Measurements from ENCODE around the gene LAMTOR1.

LAMTOR1 gene

GRCh38 chr11:72081184-72081644, 21.9 kb downstream of the LAMTOR1 start:
- DNase-seq (ENCODE audit: low read depth) = no peak

GRCh38 chr11:72080326-72081183, 22.5 kb downstream of the LAMTOR1 start, which contains the start of the genes LRRC51 and NUMA1:
TSS of gene LRRC51 (plus strand) at chr11:72080850. CDS start at chr11:72089084, 8,234 bp downstream.
TSS of gene NUMA1 (minus strand) at chr11:72080542. CDS start at chr11:72035943, 44,599 bp downstream.
- peak; percentile 100 for DNase-seq (ENCODE audit: low read depth)

GRCh38 chr11:72079819-72080325, 23.2 kb downstream of the LAMTOR1 start:
- peak; percentile 39 for DNase-seq (ENCODE audit: low read depth)

- no peak for DNase-seq (ENCODE audit: low read depth)
These were observed 24.6 kb downstream of the LAMTOR1 start for GRCh38 chr11:72078477-72078876.

GRCh38 chr11:72075756-72076155, 27.3 kb downstream of the LAMTOR1 start:
- DNase-seq (ENCODE audit: low read depth) = no peak

GRCh38 chr11:72075109-72075508, 28.0 kb downstream of the LAMTOR1 start:
- DNase-seq (ENCODE audit: low read depth) = no peak

GRCh38 chr11:72072348-72072747, 30.7 kb downstream of the LAMTOR1 start:
- DNase-seq (ENCODE audit: low read depth) = peak; percentile 74

- DNase-seq (ENCODE audit: low read depth) = no peak
These were observed 32.6 kb downstream of the LAMTOR1 start for GRCh38 chr11:72070491-72070890.

GRCh38 chr11:72069787-72070251, 33.3 kb downstream of the LAMTOR1 start:
- peak; percentile 76 for DNase-seq (ENCODE audit: low read depth)

- DNase-seq (ENCODE audit: low read depth) = no peak
These were observed 33.9 kb downstream of the LAMTOR1 start for GRCh38 chr11:72069200-72069599.

GRCh38 chr11:72067676-72068075, 35.4 kb downstream of the LAMTOR1 start:
- DNase-seq (ENCODE audit: low read depth) = no peak

- DNase-seq (ENCODE audit: low read depth) = no peak
These were observed 35.8 kb downstream of the LAMTOR1 start for GRCh38 chr11:72067266-72067665.

GRCh38 chr11:72066855-72067254, 36.2 kb downstream of the LAMTOR1 start:
- no peak for DNase-seq (ENCODE audit: low read depth)

GRCh38 chr11:72061739-72062396, 41.2 kb downstream of the LAMTOR1 start:
- DNase-seq (ENCODE audit: low read depth) = no peak

- no peak for DNase-seq (ENCODE audit: low read depth)
These were observed 44.6 kb downstream of the LAMTOR1 start for GRCh38 chr11:72058416-72059034.

- no peak for DNase-seq (ENCODE audit: low read depth)
These were observed 54.2 kb downstream of the LAMTOR1 start for GRCh38 chr11:72048766-72049460.
